Mammary epithelial cell (primary cell): Measurements from ENCODE around the gene KRTAP15-1.

Experiments
- EZH2 ChIP-seq: IDR thresholded peaks from 2 replicates; pipeline ENCODE4 v1.6.1; 2012; ENCODE audit warnings: low read length, inconsistent platforms, borderline replicate concordance
- TF ChIP-seq, protein P1 (sequence below), 2 donors: IDR thresholded peaks in 1 of 2; conservative IDR thresholded peaks in 1 of 2; 2 replicates each; pipeline ENCODE4 v1.5.1; 2011 to 2012; ENCODE audit warnings: inconsistent platforms in 2 of 2, low read length in 2 of 2, mild to moderate bottlenecking in 2 of 2, control low read depth in 1 of 2, low read depth in 1 of 2; ENCODE audit not compliant: insufficient read depth in 1 of 2; ENCODE audit errors: extremely low read depth in 1 of 2

- TF ChIP-seq EZH2 = no peak
- TF ChIP-seq, protein P1, sequence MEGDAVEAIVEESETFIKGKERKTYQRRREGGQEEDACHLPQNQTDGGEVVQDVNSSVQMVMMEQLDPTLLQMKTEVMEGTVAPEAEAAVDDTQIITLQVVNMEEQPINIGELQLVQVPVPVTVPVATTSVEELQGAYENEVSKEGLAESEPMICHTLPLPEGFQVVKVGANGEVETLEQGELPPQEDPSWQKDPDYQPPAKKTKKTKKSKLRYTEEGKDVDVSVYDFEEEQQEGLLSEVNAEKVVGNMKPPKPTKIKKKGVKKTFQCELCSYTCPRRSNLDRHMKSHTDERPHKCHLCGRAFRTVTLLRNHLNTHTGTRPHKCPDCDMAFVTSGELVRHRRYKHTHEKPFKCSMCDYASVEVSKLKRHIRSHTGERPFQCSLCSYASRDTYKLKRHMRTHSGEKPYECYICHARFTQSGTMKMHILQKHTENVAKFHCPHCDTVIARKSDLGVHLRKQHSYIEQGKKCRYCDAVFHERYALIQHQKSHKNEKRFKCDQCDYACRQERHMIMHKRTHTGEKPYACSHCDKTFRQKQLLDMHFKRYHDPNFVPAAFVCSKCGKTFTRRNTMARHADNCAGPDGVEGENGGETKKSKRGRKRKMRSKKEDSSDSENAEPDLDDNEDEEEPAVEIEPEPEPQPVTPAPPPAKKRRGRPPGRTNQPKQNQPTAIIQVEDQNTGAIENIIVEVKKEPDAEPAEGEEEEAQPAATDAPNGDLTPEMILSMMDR (conservative IDR thresholded peaks at IDR 0.05 in 1 of 2, IDR thresholded peaks at IDR 0.05 in 1 of 2; ENCODE audit: extremely low read depth in 1 of 2, insufficient read depth in 1 of 2, low read depth in 1 of 2, low read length in 2 of 2) = no peak
Measured at GRCh38 chr21:30447056-30447455, 7.0 kb downstream of the KRTAP15-1 start.
